ENCODE results near the gene MAP2K6.

DNA sequence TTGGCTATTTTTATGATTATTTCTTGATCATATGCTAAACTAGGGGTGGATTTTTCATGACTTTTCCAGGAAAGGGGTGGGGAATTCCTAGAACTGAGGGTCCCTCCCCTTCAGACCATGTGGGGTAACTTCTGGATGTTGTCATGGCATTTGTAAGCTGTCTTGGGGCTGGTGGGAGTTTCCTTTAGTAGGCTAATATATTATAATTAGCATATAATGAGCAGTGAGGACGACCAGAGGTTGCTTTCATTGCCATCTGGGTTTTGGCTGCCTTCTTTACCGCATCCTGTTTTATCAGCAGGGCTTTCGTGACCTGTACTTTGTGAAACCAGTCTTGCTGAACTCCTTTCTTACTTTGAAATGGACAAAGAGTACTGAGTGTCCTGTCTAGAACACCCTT is 47.2 kb upstream of the MAP2K6 start:
- TF ChIP-seq EZH2 (IDR thresholded peaks at IDR 0.05; ENCODE audit: insufficient read depth, poor library complexity, severe bottlenecking) (no peak), EZH2phosphoT487 (IDR thresholded peaks at IDR 0.05; ENCODE audit: insufficient read depth, low read depth) (no peak)
